ENCODE results near the gene COX5A. TPM values are rescaled to one million over a fixed set of nuclear protein-coding genes. Genes with fewer than 3 reads are reported as not detected.
"Not testable (repeated sequence)": the region's sequence is repeated elsewhere in the genome, so short reads cannot be mapped to it uniquely, and the experiment has no call there.

Gene COX5A
- polyA plus RNA-seq, 1 experiment = 64.6 TPM

GRCh38 chr15:74928771-74929198 lies 9.1 kb downstream of the COX5A start:
- no peak overlapping the region for H3K4me3 ChIP-seq (ENCODE audit: low read depth, low read length)
- DNase-seq (ENCODE audit: low read depth) = no peak
- ChIA-PET POLR2A (no interaction called here), CTCF (interaction anchor here (1.4 kb wide), 1 partner anchor 147 kb away, joined by 3 read pairs; the partner anchor contains the start of gene CSK)
- H3K36me3 ChIP-seq (ENCODE audit: control insufficient read depth, insufficient read depth, low read length) = peaks cover 6% of the 10 kb centered on the region
- H3K27me3 ChIP-seq (ENCODE audit: control insufficient read depth, insufficient read depth, low read length) = no peaks in the 10 kb centered on the region
- no peak for TF ChIP-seq CTCF (IDR thresholded peaks at IDR 0.05; ENCODE audit: insufficient read depth, low read depth, low read length)

GRCh38 chr15:74924525-74924924 lies 13.3 kb downstream of the COX5A start:
- Histone ChIP-seq H3K27me3 (ENCODE audit: control insufficient read depth, insufficient read depth, low read length) (no peaks in the 10 kb centered on the region), H3K36me3 (ENCODE audit: control insufficient read depth, insufficient read depth, low read length) (peaks cover 11% of the 10 kb centered on the region), H3K4me3 (ENCODE audit: low read depth, low read length) (no peak overlapping the region)
- ChIA-PET POLR2A (no interaction called here), CTCF (interaction anchor here (1.2 kb wide), 1 partner anchor 23 kb away, joined by 5 read pairs; no protein-coding TSS in a partner anchor)
- TF ChIP-seq CTCF (IDR thresholded peaks at IDR 0.05; ENCODE audit: insufficient read depth, low read depth, low read length) = no peak
- DNase-seq (ENCODE audit: low read depth) = no peak

GRCh38 chr15:74920456-74920855 lies 17.4 kb downstream of the COX5A start:
- Histone ChIP-seq H3K36me3 (ENCODE audit: control insufficient read depth, insufficient read depth, low read length) (peaks cover 10% of the 10 kb centered on the region), H3K4me3 (ENCODE audit: low read depth, low read length) (no peak overlapping the region), H3K27me3 (ENCODE audit: control insufficient read depth, insufficient read depth, low read length) (no peaks in the 10 kb centered on the region)
- no peak for DNase-seq (ENCODE audit: low read depth)
- TF ChIP-seq CTCF (IDR thresholded peaks at IDR 0.05; ENCODE audit: insufficient read depth, low read depth, low read length) = no peak
- ChIA-PET CTCF (no interaction called here), POLR2A (no interaction called here)

GRCh38 chr15:74917676-74918075 lies 20.2 kb downstream of the COX5A start:
- H3K4me3 ChIP-seq (ENCODE audit: low read depth, low read length) = no peak overlapping the region
- no peaks in the 10 kb centered on the region for H3K27me3 ChIP-seq (ENCODE audit: control insufficient read depth, insufficient read depth, low read length)
- DNase-seq (ENCODE audit: low read depth) = no peak
- ChIA-PET POLR2A (no interaction called here), CTCF (interaction anchor here (1.5 kb wide), 1 partner anchor 15 kb away, joined by 5 read pairs; no protein-coding TSS in a partner anchor)
- no peak for TF ChIP-seq CTCF (IDR thresholded peaks at IDR 0.05; ENCODE audit: insufficient read depth, low read depth, low read length)
- peaks cover 12% of the 10 kb centered on the region for H3K36me3 ChIP-seq (ENCODE audit: control insufficient read depth, insufficient read depth, low read length)

GRCh38 chr15:74913799-74914198 lies 24.1 kb downstream of the COX5A start:
- POLR2A ChIA-PET; H3K4me3 ChIP-seq (ENCODE audit: low read depth, low read length); DNase-seq (ENCODE audit: low read depth); H3K27me3 ChIP-seq (ENCODE audit: control insufficient read depth, insufficient read depth, low read length): not testable (repeated sequence)
- CTCF ChIA-PET = interaction anchor here (6.1 kb wide), 1 partner anchor 12 kb away, joined by 34 read pairs; no protein-coding TSS in a partner anchor
- peaks cover 12% of the 10 kb centered on the region for H3K36me3 ChIP-seq (ENCODE audit: control insufficient read depth, insufficient read depth, low read length)

GRCh38 chr15:74913041-74913440 lies 24.8 kb downstream of the COX5A start:
- no peaks in the 10 kb centered on the region for H3K27me3 ChIP-seq (ENCODE audit: control insufficient read depth, insufficient read depth, low read length)
- peaks cover 10% of the 10 kb centered on the region for H3K36me3 ChIP-seq (ENCODE audit: control insufficient read depth, insufficient read depth, low read length)
- POLR2A ChIA-PET = no interaction called here
- no peak for TF ChIP-seq CTCF (IDR thresholded peaks at IDR 0.05; ENCODE audit: insufficient read depth, low read depth, low read length)
- no peak for DNase-seq (ENCODE audit: low read depth)
- CTCF ChIA-PET = interaction anchor here (6.1 kb wide), 1 partner anchor 12 kb away, joined by 34 read pairs; no protein-coding TSS in a partner anchor
- no peak overlapping the region for H3K4me3 ChIP-seq (ENCODE audit: low read depth, low read length)

Measured in BJ (cell line).